Activated B cell treated with CpG ODN at 0.5 μM for 24 hours (primary cell): Measurements from ENCODE around the gene XRCC3. TPM values are rescaled to one million over a fixed set of nuclear protein-coding genes. Genes with fewer than 3 reads are reported as not detected.

Experiments used
- ATAC-seq: fragments of 200-7000 bp; cut with Tn5 transposase; one replicate; pipeline ENCODE4 v1.10.0; 2021; ENCODE audit warnings: low read depth, mild to moderate bottlenecking, moderate library complexity
- CTCF ChIA-PET: fragments of 350-600 bp; sonication (Branson Sonifier 250); formaldehyde crosslinking; loops from one replicate; lab custom pipeline; 2021; ENCODE audit warnings: antibody characterized with exemption; lab: Charles Lee
- POLR2A ChIA-PET: fragments of 350-600 bp; sonication (Branson Sonifier 250); formaldehyde crosslinking; loops from one replicate; lab custom pipeline; 2021; ENCODE audit warnings: antibody characterized with exemption; lab: Charles Lee
- DNase-seq: peaks from one replicate; pipeline ENCODE4 v3.0.0; 2022
- H3K27ac Mint-ChIP-seq: one replicate; pipeline ENCODE4 v1.8.0; 2020; ENCODE audit warnings: mixed read lengths
- H3K27me3 Mint-ChIP-seq: one replicate; pipeline ENCODE4 v1.8.0; 2021; ENCODE audit warnings: mixed read lengths
- H3K36me3 Mint-ChIP-seq: one replicate; pipeline ENCODE4 v1.8.0; 2021; ENCODE audit warnings: low read depth, mixed read lengths
- H3K4me1 Mint-ChIP-seq: one replicate; pipeline ENCODE4 v1.8.0; 2021; ENCODE audit warnings: mixed read lengths
- H3K4me3 Mint-ChIP-seq: one replicate; pipeline ENCODE4 v1.8.0; 2020; ENCODE audit warnings: mild to moderate bottlenecking, mixed read lengths
- H3K9me3 Mint-ChIP-seq: one replicate; pipeline ENCODE4 v1.8.0; 2020; ENCODE audit warnings: mixed read lengths
- CTCF ChIP-seq: fragments of 200-600 bp; IDR thresholded peaks from one replicate; pipeline ENCODE4 v1.8.0; 2022; ENCODE audit warnings: antibody characterized with exemption, mild to moderate bottlenecking
- intact Hi-C: fragments of 100-400 bp; cut with micrococcal nuclease; formaldehyde crosslinking; loops from one replicate; pipeline ENCODE4 v1.15.1; 2024
- total RNA-seq: library from RNA; stranded (reverse); gene quantifications from 2 replicates; pipeline ENCODE4 v1.2.3, GENCODE V29; 2022

Gene XRCC3
- total RNA-seq, 1 donor from 2014 or later = 26.0 TPM

GRCh38 chr14:103703433-103704385 is 11.5 kb downstream of the XRCC3 start:
- Mint-ChIP-seq H3K4me1 (peaks cover 45% of the 10 kb centered on the region), H3K27ac (no peak overlapping the region), H3K27me3 (no peaks in the 10 kb centered on the region), H3K4me3 (no peak overlapping the region), H3K9me3 (no peaks in the 10 kb centered on the region), H3K36me3 (peaks cover 45% of the 10 kb centered on the region)
- no peak for TF ChIP-seq CTCF
- intact Hi-C loops = no loop called here
- ChIA-PET POLR2A (interaction anchor here (0.5 kb wide), 1 partner anchor 54 kb away, joined by 3 read pairs; no protein-coding TSS in a partner anchor), CTCF (no interaction called here)
- ATAC-seq (no peak), DNase-seq (no peak)

- no peaks in the 10 kb centered on the region for H3K27me3 Mint-ChIP-seq
- H3K36me3 Mint-ChIP-seq = peaks cover 42% of the 10 kb centered on the region
- H3K9me3 Mint-ChIP-seq = no peaks in the 10 kb centered on the region
- TF ChIP-seq CTCF = no peak
- H3K4me3 Mint-ChIP-seq = no peak overlapping the region
- ChIA-PET POLR2A (interaction anchor here (1.2 to 2.0 kb wide), 2 partner anchors 12 to 13 kb away, joined by 3 to 7 read pairs; partner anchors contain the start of genes XRCC3 and ZFYVE21), CTCF (interaction anchor here (1.7 kb wide), 1 partner anchor 23 kb away, joined by 4 read pairs; no protein-coding TSS in a partner anchor)
- intact Hi-C loops = no loop called here
- DNase-seq (no peak), ATAC-seq (no peak)
- H3K4me1 Mint-ChIP-seq = peaks cover 51% of the 10 kb centered on the region
- peak overlapping the region; percentile 66 for H3K27ac Mint-ChIP-seq
Measured at GRCh38 chr14:103702497-103703432, 12.5 kb downstream of the XRCC3 start.

- peaks cover 55% of the 10 kb centered on the region for H3K4me1 Mint-ChIP-seq
- CTCF ChIA-PET = interaction anchor here (0.5 to 1.7 kb wide), 2 partner anchors 22 to 376 kb away, joined by 3 to 4 read pairs; no protein-coding TSS in a partner anchor
Measured at GRCh38 chr14:103702095-103702494, 13.2 kb downstream of the XRCC3 start.

More at GRCh38 chr14:103702095-103702494, 13.2 kb downstream of the XRCC3 start:
- intact Hi-C loops = no loop called here
- Mint-ChIP-seq H3K27me3 (no peaks in the 10 kb centered on the region), H3K9me3 (no peaks in the 10 kb centered on the region), H3K27ac (peak overlapping the region; percentile 67), H3K4me3 (no peak overlapping the region), H3K36me3 (peaks cover 47% of the 10 kb centered on the region)
- POLR2A ChIA-PET = interaction anchor here (0.5 to 2.0 kb wide), 5 partner anchors 8 to 134 kb away, joined by 3 to 9 read pairs (median 5); partner anchors contain the start of genes XRCC3 and ZFYVE21
- DNase-seq (no peak), ATAC-seq (peak; percentile 14)
- no peak for TF ChIP-seq CTCF
